HG03575 (cell line): ENCODE measurements around the gene HPCAL1.

ENCODE experiments used
- ATAC-seq: cut with Tn5 transposase; IDR thresholded peaks from one replicate; pipeline ENCODE4 v1.9.1; 2021; ENCODE audit not compliant: unreplicated experiment, insufficient number of reproducible peaks, low FRiP score; ENCODE audit errors: extremely low read depth

HPCAL1 gene

DNA sequence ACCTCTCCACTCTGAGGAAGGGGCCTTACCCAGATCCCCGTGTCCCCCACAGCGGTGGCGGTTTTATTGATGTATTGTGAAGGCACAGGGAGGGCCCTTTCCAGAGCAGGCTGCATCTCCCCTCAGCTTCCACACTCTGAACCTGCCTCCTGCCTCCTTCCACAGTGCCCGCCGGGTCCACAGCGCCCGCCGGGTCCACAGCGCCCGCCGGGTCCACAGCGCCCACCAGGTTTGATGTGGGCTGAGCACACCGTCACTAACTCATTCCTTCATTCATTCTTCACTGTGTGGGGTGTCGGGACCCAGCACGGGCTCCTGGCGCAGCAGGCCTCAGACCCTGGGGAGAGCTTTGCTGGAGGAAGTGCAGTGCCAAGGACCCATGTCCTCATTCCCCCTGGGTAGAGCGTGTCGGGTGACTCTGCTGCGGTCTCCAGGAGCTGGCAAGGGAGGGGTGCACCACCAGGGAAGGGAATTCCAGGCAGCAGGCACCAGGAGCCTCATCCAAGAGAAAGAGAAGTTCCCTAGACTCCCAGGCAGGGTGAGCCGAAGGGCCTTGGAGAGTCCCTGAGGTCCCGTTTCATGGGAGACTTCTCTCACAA is 57.1 kb downstream of the HPCAL1 start:
- ATAC-seq, result no peak

DNA sequence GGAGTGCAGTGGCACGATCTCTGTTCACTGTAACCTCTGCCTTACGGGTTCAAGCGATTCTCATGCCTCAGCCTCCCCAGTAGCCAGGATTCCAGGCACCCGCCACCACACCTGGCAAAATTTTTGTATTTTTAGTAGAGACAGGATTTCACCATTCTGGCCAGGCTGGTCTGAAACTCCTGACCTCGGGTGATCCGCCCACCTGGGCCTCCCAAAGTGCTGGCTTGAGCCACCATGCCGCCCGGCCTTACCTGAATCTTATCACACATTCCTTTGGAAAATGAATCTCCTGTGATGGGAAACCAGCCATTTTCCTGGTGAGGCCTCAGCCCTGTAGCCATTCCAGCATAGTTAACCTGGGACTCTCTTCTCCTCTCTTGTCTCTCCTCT is 57.8 kb downstream of the HPCAL1 start:
- no peak for ATAC-seq

DNA sequence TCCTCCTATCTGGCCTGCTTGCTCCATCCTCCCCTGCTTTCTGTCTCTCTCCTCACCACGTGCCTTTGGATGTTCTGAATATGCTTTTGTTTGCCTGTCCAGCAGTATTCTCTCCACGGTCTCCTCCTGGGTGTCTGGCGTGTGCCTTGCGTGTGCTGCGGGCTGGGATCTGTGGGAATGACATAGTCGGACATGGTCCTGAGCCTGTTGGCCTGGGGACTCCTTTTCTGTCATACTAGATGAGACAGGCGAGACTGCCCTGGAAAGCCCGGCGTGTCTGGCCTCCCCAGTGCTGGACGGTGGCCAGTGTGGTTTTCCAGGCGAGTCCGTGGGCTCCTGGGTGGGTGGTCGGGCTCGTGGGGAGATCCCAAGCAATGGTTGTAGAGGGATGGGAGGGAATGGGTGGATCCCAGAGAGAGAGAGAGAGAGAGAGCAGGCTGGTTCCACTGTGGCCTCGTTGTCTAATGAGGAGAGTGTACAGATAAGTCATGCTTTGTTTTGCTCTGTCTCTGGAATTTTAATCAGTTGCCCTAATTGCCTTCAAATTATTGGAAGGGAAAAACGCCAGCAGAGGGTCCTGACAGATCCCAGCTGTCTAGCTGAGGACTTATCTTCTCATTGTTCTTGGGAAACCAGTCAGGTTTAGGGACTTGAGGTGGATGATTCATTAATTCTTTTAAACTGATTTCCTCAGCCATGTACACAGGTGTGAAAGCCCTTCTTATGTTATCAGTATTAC is 58.3 kb downstream of the HPCAL1 start:
- ATAC-seq, result no peak

DNA sequence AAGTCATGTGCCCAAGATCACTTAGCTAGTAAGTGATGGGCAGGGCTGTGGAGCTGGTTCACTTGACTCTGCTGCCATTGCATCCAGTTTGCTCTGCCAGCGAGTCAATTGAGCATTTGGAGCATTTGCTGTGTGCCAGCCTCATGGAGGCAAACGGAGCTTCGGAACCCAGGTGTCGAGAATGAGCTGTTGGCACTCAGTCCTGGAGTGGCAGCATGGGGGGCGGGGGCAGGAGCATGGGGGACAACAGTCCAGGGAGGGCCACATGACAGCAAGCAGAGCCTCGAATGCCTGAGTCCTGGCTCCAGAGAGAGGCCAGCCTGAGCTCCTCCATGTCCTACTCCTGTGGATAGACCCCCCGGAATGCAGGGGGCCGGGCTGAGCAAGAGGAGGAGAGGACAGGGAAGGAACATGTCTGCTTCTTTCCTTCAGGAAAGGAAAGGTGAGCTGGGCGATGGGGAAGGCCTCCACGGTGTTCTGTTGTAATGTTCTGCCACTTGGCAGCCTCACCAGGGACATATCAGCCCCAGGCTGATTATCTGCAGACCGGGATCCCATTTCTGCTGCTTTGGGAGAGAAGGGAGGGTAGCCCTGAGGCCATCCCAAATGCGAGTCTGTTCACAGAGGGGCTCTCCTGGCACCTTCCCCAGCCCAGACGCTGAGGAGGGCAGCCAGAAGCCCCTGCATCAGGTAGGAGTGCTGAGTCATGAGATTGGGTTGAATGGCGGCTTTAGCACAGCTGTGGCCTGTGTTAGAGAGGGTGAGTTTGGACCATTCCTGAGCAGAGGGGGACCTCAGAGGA is 59.6 kb downstream of the HPCAL1 start:
- ATAC-seq, result no peak

DNA sequence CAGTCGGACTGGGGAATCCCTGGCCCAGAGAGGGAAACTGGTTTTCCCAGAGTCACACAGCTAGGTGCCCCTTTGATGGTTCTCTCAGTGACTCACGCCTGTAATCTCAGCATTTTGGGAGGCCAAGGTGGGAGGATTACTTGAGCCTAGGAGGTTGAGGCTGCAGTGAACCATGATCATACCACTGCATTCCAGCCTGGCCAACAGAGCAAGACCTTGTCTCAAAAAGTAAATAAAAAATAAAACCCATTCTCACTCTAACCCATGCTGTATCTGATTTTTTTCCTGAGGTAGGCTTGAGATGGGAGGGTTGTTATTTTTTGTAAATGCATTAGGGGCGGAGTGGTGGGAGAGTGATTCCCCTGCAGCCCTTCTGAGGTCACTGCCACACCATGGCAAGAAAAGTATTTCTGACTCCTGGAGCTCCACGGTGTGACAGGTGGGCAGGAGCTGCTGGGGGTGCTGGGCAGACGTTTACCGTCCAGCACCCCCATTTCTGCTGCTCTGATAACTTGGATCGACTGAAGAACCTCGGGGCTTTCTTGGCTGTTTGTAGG is 60.3 kb downstream of the HPCAL1 start:
- no peak for ATAC-seq

DNA sequence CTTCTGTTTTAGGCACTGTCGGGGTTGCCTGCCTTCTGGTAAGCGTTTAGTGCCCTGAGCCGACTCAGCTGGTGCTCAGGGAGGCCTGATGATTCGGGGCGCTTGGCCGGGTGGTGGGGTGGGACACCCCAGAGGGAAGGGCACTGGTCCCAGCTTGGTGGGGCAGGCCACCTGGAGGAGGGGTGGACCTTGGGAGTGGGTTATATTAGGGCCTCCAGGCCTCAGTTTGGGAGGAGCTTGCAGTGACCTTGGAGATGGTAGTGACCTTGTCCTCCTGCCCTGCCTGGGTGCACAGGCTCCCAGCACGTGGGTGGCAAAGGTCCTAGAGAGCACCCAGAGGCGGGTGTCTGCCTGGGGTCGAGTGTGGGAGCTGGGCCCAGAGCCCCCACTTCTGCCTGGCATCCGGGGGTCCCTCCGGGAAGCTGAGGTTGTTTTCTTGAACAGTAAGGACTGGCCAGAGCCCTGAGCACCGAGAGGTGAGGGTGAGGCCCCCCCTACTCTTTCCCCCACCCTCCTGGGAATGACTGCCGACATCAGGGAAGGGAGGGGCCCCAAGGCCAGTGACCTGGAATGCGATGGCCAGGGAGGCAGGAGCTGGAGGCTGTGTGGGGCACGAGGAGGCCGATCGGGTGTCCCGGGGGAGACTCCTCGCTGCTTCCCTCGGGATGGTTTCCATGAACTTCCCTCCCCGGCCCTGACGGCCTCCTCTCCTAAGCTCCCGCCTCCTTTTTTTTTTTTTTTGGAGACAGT is 61.3 kb downstream of the HPCAL1 start:
- ATAC-seq, result no peak

DNA sequence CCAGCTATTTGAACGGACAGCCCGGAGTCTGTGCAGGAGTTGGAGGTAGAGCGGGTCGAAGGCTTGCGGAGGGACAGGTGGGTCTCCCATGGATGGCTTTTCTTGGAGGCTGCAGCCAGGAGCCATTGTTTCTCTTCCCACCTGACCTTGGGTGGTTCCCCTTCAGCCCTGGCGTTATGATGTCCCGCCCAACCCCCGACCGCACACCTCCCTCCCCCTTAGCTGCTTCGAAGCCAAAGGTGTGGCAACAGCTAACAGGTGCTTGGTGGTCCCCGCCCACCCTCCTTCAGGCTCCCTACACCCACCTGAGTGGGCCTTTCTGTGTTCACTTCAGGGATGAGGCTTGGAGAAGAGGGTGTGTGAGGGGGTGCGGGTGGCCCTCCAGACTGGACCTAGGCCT is 62.7 kb downstream of the HPCAL1 start:
- ATAC-seq, result no peak

DNA sequence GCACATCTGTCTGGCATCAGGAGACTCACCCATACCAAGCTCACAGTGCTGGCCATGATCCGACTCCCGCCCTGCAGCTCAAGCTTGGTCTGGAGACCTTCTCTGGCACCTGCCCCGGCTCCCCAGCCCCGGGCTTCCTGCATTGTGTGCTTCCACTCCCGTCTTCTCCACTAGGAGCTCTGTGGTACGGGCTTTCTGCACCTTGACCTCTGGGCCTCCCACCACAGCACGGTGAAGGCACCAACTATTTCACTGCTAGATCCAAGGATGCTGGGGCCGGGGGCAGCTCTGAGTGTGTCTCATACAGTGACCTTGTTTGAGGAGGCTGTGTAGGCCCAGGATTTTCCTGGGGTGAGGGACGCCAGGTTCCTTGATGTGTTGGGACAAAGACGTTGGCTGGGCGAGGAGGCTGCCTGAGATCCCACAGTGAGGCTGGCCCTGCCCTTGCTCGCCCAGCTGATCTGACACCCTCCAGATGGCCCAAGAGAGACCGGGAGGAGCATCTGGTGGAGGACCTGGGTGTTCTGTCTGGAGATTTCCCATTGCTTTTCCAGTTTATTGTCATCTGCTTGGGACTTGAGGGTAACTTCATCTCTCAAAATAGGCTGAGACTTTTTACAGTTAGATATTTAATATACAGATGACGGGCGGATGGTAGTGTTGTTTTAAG is 64.0 kb downstream of the HPCAL1 start:
- ATAC-seq, result no peak

DNA sequence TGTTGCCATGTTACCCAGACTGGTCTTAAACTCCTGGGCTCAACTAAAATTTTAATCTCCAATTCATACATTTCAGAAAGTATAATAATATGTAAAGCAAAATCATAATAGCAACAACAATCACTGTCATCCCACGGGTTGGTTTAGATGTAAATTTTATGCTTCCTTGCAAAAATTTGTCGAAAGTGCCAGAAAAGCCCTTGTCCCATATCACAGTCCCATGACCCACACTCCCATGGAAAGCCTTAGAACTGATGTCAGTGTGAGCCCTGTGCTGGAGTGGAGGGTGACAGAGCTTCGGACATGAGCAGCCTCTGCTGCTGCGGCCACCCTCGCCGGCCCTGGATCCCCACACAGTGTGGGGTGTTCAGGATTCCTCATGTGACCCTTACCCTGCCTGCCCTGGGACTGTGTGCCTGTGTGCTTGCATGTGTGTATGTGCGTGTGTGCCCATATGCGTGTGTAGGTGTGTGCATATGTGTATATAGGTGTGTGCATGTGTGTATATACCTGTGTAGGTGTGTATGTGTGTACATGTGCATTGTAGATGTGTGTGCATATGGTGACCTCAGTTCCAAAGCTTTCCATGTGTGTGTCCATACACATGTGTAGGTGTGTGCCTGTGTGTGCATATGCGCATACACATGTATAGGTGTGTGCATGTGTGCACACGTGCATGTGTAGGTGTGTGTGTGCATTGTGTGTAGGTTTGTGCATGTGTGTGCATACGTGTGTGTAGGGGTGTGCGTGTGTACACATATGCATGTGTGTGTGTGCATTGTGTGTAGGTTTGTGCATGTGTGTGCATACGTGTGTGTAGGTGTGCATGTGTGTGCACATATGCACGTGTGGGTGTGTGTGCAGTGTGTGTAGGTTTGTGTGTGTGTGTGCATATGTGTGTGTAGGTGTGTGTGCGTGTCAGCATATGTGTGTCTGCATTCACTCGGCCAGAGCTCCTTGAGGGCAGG is 65.1 kb downstream of the HPCAL1 start:
- no peak for ATAC-seq

DNA sequence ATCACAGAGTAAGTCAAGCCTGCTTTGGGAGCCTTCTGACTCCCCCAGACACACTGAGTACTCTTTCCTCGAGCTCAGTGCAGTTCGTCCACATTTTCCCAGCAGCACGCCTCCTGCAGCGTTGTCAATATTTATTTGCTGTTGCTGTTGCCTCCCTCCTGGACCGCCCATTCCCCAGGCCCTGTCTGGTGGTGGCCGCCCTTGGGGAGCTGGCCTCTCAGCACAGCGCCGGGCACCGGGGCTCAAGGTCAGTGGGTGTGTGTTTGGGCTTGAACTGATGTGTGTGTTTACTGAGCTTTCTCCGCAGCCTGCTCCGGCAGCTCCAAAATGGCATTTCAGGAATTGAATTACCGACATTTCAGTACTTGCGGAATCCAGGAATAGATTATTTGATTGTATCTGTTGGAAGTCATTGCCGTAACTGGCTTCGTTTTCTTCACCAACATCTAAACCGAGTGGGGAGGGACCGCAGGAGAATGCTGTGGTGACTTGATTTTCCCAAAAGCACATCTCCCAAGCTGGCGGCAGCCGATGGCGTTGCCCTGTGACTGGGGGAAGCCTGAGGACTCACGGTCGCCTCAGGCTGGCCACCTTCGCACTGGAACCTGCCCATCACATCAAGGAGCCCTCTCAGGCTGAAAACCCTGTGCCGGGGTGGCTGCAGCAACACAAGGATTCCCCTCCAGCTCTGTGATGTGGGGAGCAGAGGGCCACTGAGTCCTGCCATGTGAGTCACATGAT is 66.0 kb downstream of the HPCAL1 start:
- ATAC-seq, result no peak

DNA sequence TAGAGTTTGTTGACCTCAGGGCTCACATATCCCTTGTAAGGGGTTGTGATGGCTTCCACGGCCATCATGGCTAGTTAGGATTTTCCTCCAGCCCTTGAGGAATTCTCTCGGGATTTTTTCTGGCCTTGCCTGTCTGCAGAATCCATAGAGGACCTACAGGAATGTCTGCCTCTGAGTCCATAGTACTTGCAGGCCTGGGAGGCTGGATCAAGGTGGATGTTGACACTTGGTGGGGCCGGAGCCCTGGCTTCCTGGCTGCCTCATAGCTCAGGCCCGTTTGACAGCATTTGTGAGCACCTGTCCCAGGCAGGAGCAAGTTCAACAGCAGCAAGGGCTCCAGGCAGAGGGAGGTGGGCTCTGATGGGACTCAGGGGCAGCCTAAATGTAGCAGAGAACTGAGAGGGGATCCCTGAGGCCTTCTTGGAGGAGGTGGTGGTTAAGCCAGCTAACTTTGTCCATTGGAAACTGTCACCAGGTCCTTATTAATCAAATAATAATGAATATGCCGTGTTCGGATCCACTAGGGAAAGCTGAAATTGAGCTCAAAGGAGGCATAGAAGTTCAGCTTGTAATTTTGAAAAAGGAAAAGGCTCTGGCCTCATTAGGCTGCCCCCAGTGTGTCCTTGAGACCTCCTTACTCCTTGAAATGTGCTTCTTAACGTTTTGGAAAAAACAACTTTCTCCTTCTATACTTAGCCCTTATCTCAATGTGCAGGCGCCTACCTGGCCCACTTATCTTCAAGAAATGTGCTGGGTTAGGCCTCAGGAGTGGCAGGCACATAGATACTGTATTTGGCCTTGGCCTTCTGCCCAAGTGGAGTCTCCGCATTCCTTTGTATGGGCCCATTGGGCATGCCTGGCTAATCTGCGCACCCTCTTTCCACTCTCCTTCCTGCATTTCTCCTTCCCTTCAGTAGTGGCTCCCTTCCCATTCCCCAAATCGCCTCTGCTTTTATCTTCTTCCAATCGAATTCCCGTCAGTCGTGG is 66.9 kb downstream of the HPCAL1 start:
- ATAC-seq, result no peak

DNA sequence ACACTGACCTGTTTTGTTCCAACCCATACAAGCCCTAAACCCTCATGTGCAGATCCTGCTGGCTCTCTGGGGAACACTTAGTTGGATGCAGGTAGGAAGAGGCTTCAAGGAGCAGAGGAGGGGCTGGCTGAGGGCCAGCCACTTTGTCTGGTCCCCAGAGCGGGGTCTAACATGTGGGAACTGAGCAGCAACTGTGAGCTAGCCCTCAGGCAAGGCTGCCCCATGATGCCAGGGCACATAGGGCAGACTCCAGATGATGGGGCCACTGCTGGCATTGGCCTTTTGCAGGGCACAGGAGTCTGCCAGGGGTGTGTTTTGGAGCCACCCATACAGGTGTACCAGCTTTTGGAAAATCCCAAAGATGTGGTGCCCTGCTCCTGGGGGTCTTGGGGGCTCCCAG is 67.7 kb downstream of the HPCAL1 start:
- ATAC-seq, result no peak

DNA sequence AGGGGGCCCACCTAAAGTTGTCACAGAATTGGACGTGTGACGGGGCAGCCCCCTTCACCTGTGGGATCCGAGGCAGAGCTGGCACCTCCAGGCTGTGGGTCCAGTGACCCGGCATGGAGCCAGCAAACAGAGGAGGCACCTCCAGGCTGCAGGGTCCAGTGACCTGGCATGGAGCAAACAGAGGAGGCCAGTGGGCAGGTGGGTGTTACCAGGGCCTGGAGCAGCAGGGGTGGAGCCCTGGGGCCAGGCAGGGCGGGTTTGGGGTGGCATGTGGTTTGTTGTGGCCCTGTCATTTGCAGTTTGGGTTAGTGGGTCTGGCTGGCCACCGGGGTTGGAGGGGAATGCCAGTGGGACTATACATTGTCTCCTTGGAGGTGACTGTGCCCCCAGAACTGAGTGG is 68.2 kb downstream of the HPCAL1 start:
- ATAC-seq, result no peak

DNA sequence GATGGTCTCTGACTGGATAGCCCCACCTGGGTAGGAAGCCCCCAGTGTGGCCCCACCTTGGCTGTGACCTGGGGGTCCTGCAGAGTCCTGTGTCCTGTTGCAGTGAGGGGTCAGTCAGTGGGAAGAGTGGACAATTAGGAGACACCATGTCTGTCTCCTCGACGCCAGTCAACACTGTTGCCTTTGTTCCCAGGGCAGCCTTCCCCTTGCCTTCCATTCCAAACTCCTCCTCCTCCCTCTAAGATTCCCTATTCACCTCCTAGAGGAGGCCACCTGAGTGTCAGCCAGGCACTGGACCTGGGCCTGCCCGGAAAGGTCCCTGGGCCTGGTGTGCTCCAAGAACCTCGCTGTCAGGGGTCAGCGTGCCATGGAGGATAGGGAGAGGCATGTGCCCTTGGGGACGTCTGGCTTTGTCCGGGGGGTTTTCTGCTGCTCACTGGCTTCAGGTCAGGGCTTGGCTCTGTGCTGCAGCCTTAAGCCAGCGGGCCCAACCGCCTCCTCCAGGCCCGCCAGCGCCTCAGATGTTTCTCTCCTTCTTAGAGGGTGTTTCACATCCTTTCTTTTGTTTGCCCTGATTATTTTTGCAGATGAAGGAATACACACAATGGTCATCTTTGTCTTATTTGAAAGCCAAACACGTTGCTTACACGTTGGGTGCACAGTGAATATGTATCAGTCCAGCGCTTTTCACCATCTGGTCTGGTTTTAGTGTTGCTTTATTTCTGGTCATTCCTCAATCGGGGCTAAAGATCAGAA is 68.9 kb downstream of the HPCAL1 start:
- no peak for ATAC-seq

DNA sequence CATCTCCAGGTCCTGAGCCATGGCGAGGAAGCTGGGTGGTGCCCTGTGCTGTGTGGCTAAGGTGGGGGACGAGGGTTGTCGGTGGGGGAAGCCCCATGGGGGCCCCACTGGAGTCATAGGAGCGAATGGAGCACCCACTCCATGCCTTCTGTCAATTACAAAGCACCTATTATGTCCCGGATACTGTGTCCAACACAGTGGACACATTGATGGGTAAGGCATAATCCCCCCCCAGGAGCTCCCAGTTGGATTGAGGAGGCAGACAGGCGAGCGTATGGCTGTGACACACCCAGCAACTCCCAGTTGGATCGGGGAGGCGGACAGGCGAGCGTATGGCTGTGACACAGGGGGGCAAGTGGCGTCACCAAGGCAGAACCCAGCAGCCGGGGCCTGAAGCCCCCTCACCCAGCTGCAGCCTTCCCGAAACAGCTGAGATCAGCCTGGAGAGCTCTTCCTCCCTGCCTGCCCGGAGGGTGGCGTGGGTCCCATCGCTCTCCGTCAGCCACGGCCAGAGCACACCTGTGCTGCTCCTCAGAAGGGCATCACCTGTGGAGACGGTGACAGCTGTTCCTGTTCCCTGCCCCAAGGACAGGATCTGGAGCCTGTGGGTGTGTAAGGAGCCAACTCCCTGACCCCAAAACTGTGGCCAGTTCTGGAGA is 69.6 kb downstream of the HPCAL1 start:
- ATAC-seq, result no peak
